Panc1 (cell line): ENCODE results near the gene PPFIA1. TPM values are rescaled to one million over a fixed set of nuclear protein-coding genes. Genes with fewer than 3 reads are reported as not detected.
A peak's percentile ranks its signal among the peaks of the same experiment; 100 is the strongest.

Experiments used
- ATAC-seq: fragments of 200-7000 bp; cut with Tn5 transposase; 2 replicates; pipeline ENCODE4 v1.9.1; 2020; ENCODE audit warnings: mild to moderate bottlenecking, moderate library complexity
- BruUV-seq: library from RNA; stranded (reverse); fragments of 400-500 nt; replicated peaks from 2 replicates; lab custom pipeline; 2021; lab: Mats Ljungman, UMichigan
- CTCF ChIA-PET: fragments of 300-600 bp; sonication (Branson Sonifier 250); formaldehyde crosslinking; loops from one replicate; lab custom pipeline; 2022; ENCODE audit warnings: antibody characterized with exemption; lab: Charles Lee
- POLR2A ChIA-PET: fragments of 300-600 bp; sonication (Branson Sonifier 250); formaldehyde crosslinking; loops from one replicate; lab custom pipeline; 2022; ENCODE audit warnings: antibody characterized with exemption; lab: Charles Lee
- DNase-seq: peaks from one replicate; pipeline ENCODE4 v3.0.0-alpha.2; 2010; ENCODE audit warnings: low read depth, low spot score
- H3K27ac ChIP-seq: 2 replicates; pipeline ENCODE4 v1.5.1; 2011; ENCODE audit warnings: mild to moderate bottlenecking, low read length, inconsistent platforms
- H3K27me3 ChIP-seq: fragments of 200-500 bp; sonication (Bioruptor generic); 2 replicates; pipeline ENCODE4 v1.6.0; 2014; ENCODE audit warnings: low read length, inconsistent platforms; ENCODE audit not compliant: control insufficient read depth, insufficient read depth
- H3K36me3 ChIP-seq: fragments of 200-500 bp; sonication (Bioruptor generic); 2 replicates; pipeline ENCODE4 v1.5.1; 2014; ENCODE audit warnings: inconsistent platforms, mild to moderate bottlenecking, low read length, moderate library complexity; ENCODE audit not compliant: control insufficient read depth, insufficient read depth
- H3K4me1 ChIP-seq: 2 replicates; pipeline ENCODE4 v1.5.1; 2011; ENCODE audit warnings: inconsistent platforms, mild to moderate bottlenecking, low read length, moderate library complexity; ENCODE audit not compliant: control insufficient read depth, insufficient read depth
- H3K4me3 ChIP-seq, 2 experiments: 2 replicates each; pipeline ENCODE4 v1.5.1; 2011 to 2012; ENCODE audit warnings: low read depth in 2 of 2, low read length in 2 of 2, mild to moderate bottlenecking in 2 of 2, inconsistent platforms in 1 of 2, moderate library complexity in 1 of 2
- H3K9me3 ChIP-seq: fragments of 200-500 bp; sonication (Bioruptor generic); 2 replicates; pipeline ENCODE4 v1.5.1; 2014; ENCODE audit warnings: low read depth, mild to moderate bottlenecking, inconsistent platforms, low read length, moderate library complexity; ENCODE audit not compliant: control insufficient read depth, insufficient read depth
- CTCF ChIP-seq: fragments of 450-650 bp; IDR thresholded peaks from 2 replicates; pipeline ENCODE4 v1.5.1; 2017; ENCODE audit warnings: mild to moderate bottlenecking
- POLR2AphosphoS5 ChIP-seq: IDR thresholded peaks from 2 replicates; pipeline ENCODE4 v1.6.1; 2012; ENCODE audit warnings: mild to moderate bottlenecking, low read depth, low read length, moderate library complexity
- REST ChIP-seq, 2 experiments: IDR thresholded peaks; 2 replicates each; pipeline ENCODE4 v1.6.1; 2011 to 2012; ENCODE audit warnings: low read depth in 2 of 2, control low read depth in 1 of 2, low read length in 1 of 2, mild to moderate bottlenecking in 1 of 2, moderate library complexity in 1 of 2; ENCODE audit not compliant: insufficient read depth in 1 of 2
- SIN3A ChIP-seq: IDR thresholded peaks from 2 replicates; pipeline ENCODE4 v1.6.1; 2012; ENCODE audit warnings: low read depth, mild to moderate bottlenecking, low read length, moderate library complexity, borderline replicate concordance; ENCODE audit not compliant: insufficient read depth
- TCF7L2 ChIP-seq: IDR thresholded peaks from 2 replicates; pipeline ENCODE4 v1.6.1; 2011; ENCODE audit warnings: mild to moderate bottlenecking, low read depth, low read length, inconsistent platforms
- in situ Hi-C: cut with HindIII; loops from 2 replicates; pipeline ENCODE4 v1.10.0; 2016; ENCODE audit warnings: low sequenced_read_pairs, low pct_unique_long_range_greater_than_20kb
- intact Hi-C: fragments of 100-400 bp; cut with micrococcal nuclease; formaldehyde crosslinking; loops from one replicate; pipeline ENCODE4 v1.10.0; 2022; ENCODE audit not compliant: unreplicated experiment
- total RNA-seq: library from RNA; stranded (reverse); gene quantifications from one replicate; pipeline ENCODE4 v1.2.1, GENCODE V29; 2021; ENCODE audit not compliant: unreplicated experiment

PPFIA1 gene
- total RNA-seq, 1 experiment from 2014 or later = 101 TPM

- no peaks in the 10 kb centered on the region for H3K9me3 ChIP-seq
- DNase-seq = no peak
- no peak overlapping the region for H3K4me3 ChIP-seq
- ChIA-PET CTCF (no interaction called here), POLR2A (no interaction called here)
- no TSS peak for BruUV-seq
- intact Hi-C loops (no loop called here), in situ Hi-C loops (no loop called here)
- TF ChIP-seq SIN3A = no peak
- no peak for TF ChIP-seq TCF7L2
- TF ChIP-seq POLR2AphosphoS5 = no peak
- TF ChIP-seq REST (IDR thresholded peaks at IDR 0.05; ENCODE audit: insufficient read depth in 1 of 2, low read depth in 2 of 2, low read length in 1 of 2) = no peak
- TF ChIP-seq CTCF = no peak
- H3K4me1 ChIP-seq = no peaks in the 10 kb centered on the region
- H3K27ac ChIP-seq = no peak overlapping the region
- 0 out of 2 replicates have a peak, but pooled peaks have one; percentile 43 for ATAC-seq
- no peaks in the 10 kb centered on the region for H3K27me3 ChIP-seq
- no peaks in the 10 kb centered on the region for H3K36me3 ChIP-seq
Measured at GRCh38 chr11:70298243-70298915, 27.9 kb downstream of the PPFIA1 start.

DNA sequence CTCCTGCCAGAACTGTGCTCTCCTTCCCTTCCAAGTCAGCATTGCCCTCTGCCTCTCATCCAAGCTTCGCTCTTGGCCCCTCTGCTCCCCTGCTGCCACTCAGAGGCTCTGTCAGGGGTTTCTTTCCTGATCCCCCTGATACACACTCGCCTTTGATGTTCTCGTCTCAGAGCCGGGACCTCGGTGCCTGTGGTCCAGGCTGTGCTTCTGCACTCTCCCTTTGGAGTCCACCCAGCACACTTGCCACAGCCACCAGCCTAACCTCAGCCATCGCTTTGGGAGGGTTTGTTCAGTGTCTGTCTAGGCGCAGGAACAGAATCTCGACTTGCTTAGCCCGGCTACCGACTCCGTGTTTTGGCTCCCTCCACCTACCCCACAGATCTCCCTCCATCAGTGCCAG, 29.1 kb downstream of the PPFIA1 start:
- intact Hi-C loops = no loop called here

DNA sequence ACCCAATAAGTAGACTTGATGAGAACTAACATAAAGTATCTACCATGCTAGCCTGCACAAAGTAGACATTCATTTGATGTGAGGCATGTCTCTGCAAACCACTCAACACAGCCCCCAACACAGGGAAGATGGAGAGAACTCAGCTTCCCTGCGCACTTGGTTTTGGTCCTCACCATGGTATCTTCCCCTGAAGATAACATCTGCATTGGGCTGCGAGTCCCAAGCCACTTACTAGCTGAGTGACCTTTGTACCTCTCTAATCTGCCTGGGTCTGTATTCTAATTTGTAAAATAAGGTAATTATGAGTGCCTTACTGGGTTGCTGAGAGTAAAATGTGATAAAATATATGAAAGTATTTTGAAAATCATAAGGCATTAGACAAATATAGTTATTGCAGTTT, 30.7 kb downstream of the PPFIA1 start:
- H3K36me3 ChIP-seq = no peaks in the 10 kb centered on the region
- peaks cover 10% of the 10 kb centered on the region; the same call in 1 of the 2 replicates for H3K4me1 ChIP-seq
- intact Hi-C loops (no loop called here), in situ Hi-C loops (no loop called here)
- no peak for ATAC-seq
- POLR2A ChIA-PET = interaction anchor here (0.6 kb wide), 1 partner anchor 40 kb away, joined by 15 read pairs; no protein-coding TSS in a partner anchor
- H3K27me3 ChIP-seq = no peaks in the 10 kb centered on the region
- DNase-seq = no peak
- H3K27ac ChIP-seq = no peak overlapping the region
- no peak for TF ChIP-seq POLR2AphosphoS5
- no peak for TF ChIP-seq REST (IDR thresholded peaks at IDR 0.05; ENCODE audit: insufficient read depth in 1 of 2, low read depth in 2 of 2, low read length in 1 of 2)
- no peak for TF ChIP-seq CTCF
- no peak for TF ChIP-seq SIN3A
- H3K9me3 ChIP-seq = no peaks in the 10 kb centered on the region
- no peak overlapping the region for H3K4me3 ChIP-seq
- BruUV-seq = no TSS peak
- CTCF ChIA-PET = no interaction called here

More for the DNA sequence above, 29.1 kb downstream of the PPFIA1 start:
- ChIA-PET POLR2A (no interaction called here), CTCF (no interaction called here)
- H3K27me3 ChIP-seq = no peaks in the 10 kb centered on the region
- 0 out of 2 replicates have a peak, but pooled peaks cover 4% of the 10 kb centered on the region for H3K4me1 ChIP-seq
- no peak overlapping the region for H3K27ac ChIP-seq
- BruUV-seq = no TSS peak
- no peak for ATAC-seq
- no peaks in the 10 kb centered on the region for H3K36me3 ChIP-seq
- in situ Hi-C loops = no loop called here
- TF ChIP-seq TCF7L2 = no peak
- H3K9me3 ChIP-seq = no peaks in the 10 kb centered on the region
- no peak for DNase-seq
- no peak overlapping the region for H3K4me3 ChIP-seq
